ENCODE data around the gene XXYLT1. TPM values are rescaled to one million over a fixed set of nuclear protein-coding genes. Genes with fewer than 3 reads are reported as not detected.

The XXYLT1 gene
- polyA plus RNA-seq, 3 donors from 2014 or later, result 5.3 to 15.7 (median 5.6) TPM

DNA sequence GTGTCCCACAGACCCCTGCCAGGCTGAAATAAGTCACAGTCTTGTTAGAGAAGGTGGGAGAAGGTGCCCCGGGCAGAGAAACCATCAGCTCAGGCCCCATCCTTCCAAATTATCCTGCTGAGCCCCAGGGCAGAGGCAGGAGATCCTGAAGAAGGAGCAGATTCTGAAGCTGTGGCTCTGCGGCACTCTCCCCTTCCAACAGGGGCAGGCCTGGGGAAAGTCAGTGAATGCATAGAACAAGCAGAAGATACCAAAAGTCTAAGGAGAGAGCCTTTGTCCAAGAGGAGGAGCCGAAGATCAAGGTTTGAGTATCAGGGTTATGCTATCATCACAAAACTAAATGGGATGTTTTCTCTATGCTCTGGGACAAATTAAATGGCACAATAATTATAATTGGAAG is 249.3 kb downstream of the XXYLT1 start:
- peaks cover 0 to 4% (median 1%) of the 10 kb centered on the region in 3 donors for H3K27me3 Mint-ChIP-seq (ENCODE audit: low read depth in 3 of 3)
- no peaks in the 10 kb centered on the region for H3K36me3 Mint-ChIP-seq
- no peak overlapping the region for H3K4me3 Mint-ChIP-seq
- H3K27ac Mint-ChIP-seq, result no peak overlapping the region
- H3K9me3 Mint-ChIP-seq, result no peaks in the 10 kb centered on the region
- no peak for DNase-seq
- H3K4me1 Mint-ChIP-seq, result no peaks in the 10 kb centered on the region

DNA sequence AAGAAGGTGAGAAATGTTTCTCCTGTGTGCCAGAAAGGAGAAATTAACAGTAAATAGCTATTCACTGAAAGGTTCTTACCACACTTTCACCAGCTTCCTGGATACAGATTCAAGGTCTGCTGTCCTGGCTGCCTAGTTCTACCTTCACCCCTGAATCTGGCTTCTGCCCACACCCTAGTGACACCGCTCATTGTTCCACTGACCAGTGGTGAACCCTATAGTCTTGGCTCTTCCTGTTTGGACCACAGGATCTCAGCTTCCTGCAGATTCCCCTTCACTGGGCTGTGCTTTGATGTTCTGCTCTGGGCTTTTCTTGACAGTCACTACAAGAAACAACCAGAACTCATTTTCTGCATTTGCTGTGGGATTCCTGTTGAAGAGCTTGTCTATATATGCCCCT is 250.0 kb downstream of the XXYLT1 start:
- no peaks in the 10 kb centered on the region for H3K36me3 Mint-ChIP-seq
- DNase-seq, result no peak
- H3K4me3 Mint-ChIP-seq, result no peak overlapping the region
- no peak overlapping the region for H3K27ac Mint-ChIP-seq
- no peaks in the 10 kb centered on the region for H3K4me1 Mint-ChIP-seq
- H3K9me3 Mint-ChIP-seq, result no peaks in the 10 kb centered on the region
- H3K27me3 Mint-ChIP-seq (ENCODE audit: low read depth in 3 of 3), result peaks cover 0 to 4% (median 2%) of the 10 kb centered on the region in 3 donors

DNA sequence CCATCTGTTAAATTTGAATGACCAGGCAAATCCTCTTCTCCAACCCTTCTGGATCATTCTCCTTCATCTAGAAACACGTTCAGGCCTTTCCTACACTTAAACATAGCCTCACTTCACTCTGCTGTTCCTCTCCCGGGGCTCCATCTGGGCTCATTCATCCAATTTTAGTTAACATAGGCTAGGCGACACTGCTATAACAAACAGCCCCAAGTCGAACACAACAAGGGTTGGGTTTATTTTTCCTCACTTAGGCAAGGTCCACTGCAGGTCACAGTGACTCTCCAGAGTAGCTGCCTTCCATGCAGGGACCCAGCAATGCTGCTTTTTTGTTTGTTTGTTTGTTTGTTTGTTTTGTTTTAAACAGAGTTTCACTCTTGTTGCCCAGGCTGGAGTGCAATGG is 250.8 kb downstream of the XXYLT1 start:
- H3K27ac Mint-ChIP-seq, result no peak overlapping the region
- H3K4me1 Mint-ChIP-seq, result no peaks in the 10 kb centered on the region
- H3K4me3 Mint-ChIP-seq, result no peak overlapping the region
- H3K36me3 Mint-ChIP-seq, result no peaks in the 10 kb centered on the region
- peaks cover 2 to 4% (median 3%) of the 10 kb centered on the region in 3 donors for H3K27me3 Mint-ChIP-seq (ENCODE audit: low read depth in 3 of 3)
- DNase-seq, result no peak
- H3K9me3 Mint-ChIP-seq, result no peaks in the 10 kb centered on the region

DNA sequence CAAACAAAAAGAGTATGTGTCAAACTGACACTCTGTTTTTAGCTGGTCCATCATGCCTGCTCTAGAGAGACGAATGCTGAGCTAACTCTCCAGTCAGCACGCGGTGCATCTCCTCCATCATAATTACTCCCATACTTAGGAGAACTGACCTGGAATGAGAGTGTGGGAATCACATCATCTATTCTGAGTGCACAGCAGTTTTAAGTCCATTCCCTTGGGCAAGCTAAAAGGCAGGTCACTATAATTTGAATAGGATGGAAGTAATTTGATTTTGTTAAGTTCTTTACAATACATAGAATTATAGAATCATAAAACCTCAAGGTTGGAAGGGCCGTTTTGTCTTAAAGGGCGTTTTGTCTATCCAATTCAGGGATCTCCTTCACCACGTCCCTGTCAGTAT is 251.6 kb downstream of the XXYLT1 start:
- DNase-seq, result no peak
- Mint-ChIP-seq H3K4me3 (no peak overlapping the region), H3K27ac (no peak overlapping the region), H3K27me3 (ENCODE audit: low read depth in 3 of 3) (peaks cover 3 to 5% (median 4%) of the 10 kb centered on the region in 3 donors), H3K9me3 (no peaks in the 10 kb centered on the region), H3K36me3 (no peaks in the 10 kb centered on the region), H3K4me1 (peaks cover 4 to 6% of the 10 kb centered on the region in 2 donors)

Other genes with a start within 250 kb of the XXYLT1 start
- 10 to 100 TPM; 41.0 to 74.1 (median 53.0) TPM for gene ACAP2, start 171.9 kb upstream of the XXYLT1 start, polyA plus RNA-seq